ENCODE data around the gene SPTB.

Gene SPTB

DNA sequence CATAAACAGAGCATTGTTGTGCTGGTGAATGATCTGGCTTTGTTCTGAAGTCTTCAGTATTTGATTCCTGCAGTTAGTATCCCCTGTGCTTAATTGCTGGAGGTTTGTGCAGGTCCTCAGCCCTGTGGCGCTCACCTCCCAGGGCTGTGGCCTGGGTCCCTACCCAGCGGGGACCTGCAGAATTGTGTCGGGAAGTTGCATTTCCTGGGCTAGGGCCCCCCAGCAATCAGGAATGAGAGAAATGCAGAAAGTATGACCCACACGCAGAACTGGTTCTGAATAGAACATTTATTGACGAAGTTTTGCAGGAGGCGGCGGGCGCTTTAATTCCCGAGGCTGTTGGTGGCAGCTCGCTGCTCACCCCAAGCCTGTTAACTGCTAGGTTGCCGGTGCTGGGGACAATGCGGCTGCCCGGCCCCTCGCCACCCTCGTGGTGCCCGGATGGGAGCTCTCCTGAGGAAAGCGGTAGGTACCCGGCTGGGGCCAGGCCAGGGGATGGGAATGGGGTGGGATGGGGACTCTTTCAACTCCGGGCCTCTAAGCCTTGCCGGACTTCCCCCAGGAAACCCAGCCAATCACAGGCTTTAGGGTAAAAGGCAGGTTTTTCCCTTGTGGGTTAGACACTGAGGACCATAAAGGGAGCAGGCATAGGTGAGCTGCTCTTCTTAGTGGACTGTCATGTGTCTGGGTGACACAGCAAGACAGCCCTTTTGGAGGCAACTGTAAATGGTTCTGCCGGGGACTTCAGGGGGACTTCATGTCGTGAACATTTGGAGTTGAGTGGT, 163.9 kb downstream of the SPTB start:
- TF ChIP-seq MYC (IDR thresholded peaks at IDR 0.05; ENCODE audit: low read depth, low read length) = no peak
- TF ChIP-seq POLR2A (IDR thresholded peaks at IDR 0.05; ENCODE audit: extremely low read depth, insufficient read length) = no peak
- TF ChIP-seq, protein P1, sequence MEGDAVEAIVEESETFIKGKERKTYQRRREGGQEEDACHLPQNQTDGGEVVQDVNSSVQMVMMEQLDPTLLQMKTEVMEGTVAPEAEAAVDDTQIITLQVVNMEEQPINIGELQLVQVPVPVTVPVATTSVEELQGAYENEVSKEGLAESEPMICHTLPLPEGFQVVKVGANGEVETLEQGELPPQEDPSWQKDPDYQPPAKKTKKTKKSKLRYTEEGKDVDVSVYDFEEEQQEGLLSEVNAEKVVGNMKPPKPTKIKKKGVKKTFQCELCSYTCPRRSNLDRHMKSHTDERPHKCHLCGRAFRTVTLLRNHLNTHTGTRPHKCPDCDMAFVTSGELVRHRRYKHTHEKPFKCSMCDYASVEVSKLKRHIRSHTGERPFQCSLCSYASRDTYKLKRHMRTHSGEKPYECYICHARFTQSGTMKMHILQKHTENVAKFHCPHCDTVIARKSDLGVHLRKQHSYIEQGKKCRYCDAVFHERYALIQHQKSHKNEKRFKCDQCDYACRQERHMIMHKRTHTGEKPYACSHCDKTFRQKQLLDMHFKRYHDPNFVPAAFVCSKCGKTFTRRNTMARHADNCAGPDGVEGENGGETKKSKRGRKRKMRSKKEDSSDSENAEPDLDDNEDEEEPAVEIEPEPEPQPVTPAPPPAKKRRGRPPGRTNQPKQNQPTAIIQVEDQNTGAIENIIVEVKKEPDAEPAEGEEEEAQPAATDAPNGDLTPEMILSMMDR (IDR thresholded peaks at IDR 0.05; ENCODE audit: low read depth, low read length) = no peak
- TF ChIP-seq, protein P2, sequence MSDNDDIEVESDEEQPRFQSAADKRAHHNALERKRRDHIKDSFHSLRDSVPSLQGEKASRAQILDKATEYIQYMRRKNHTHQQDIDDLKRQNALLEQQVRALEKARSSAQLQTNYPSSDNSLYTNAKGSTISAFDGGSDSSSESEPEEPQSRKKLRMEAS (IDR thresholded peaks at IDR 0.05; ENCODE audit: low read depth, low read length) = no peak
- no peak overlapping the region for H3K4me3 ChIP-seq (ENCODE audit: low read depth, low read length)

DNA sequence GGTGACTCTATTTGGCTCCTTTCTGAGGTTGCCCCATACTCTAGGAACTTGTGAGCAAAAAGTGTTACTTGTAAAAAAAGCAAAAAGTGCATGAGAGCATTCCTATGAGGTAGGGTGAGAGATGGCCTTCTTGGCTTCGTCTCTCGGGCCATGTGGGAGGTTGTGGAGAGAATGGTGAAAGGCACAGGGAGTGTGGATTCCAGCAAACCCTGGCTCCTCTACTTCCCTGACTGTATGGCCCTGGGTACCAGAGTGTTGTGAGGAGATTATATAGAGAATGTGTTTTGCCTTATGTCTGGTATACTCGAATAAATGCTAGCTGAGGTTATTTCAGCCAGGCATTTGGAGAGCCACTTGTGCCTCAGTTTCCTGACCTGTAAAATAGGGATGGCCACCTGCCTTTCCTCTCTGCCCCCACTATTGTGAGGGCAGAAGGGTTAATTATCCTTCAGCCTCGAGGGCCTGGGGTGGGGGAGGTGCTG, 164.5 kb downstream of the SPTB start:
- no peak overlapping the region for H3K4me3 ChIP-seq (ENCODE audit: low read depth, low read length)
- no peak for DNase-seq (ENCODE audit: low read depth)
- TF ChIP-seq, protein P1 (IDR thresholded peaks at IDR 0.05; ENCODE audit: low read depth, low read length) = no peak
- TF ChIP-seq POLR2A (IDR thresholded peaks at IDR 0.05; ENCODE audit: extremely low read depth, insufficient read length) (no peak), MYC (IDR thresholded peaks at IDR 0.05; ENCODE audit: low read depth, low read length) (no peak)
- TF ChIP-seq, protein P2 (IDR thresholded peaks at IDR 0.05; ENCODE audit: low read depth, low read length) = no peak

More for the DNA sequence above, 163.9 kb downstream of the SPTB start:
- peak; percentile 28 for DNase-seq (ENCODE audit: low read depth)

DNA sequence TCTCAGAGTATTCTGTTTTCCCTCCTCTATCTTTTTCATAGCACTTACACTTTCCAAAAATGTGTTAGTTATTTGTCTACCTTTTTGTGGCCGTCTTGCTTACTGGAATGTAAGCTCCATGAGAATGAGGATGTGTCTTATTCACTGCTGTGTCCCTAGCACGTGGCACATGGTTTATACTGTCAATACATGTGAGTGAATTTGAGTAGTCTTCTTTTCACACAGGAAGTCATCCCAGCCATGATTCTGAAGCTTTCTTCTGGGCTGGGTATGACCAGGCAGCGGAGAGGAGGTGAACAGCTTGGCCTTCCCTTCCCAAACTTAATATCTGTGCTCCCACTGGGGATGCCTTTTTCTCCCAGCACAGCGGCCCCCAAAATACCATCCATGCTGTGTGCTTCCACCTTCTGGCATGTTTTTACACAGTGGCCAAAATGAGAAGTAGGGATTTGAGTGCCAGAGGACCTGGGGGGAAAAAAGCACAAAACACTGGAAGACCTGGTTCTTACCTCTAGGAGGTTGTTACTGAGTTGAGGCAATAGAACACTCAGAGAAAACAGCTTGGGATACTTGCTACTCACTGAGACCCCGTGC, 165.2 kb downstream of the SPTB start:
- H3K4me3 ChIP-seq (ENCODE audit: low read depth, low read length) = no peak overlapping the region
- no peak for DNase-seq (ENCODE audit: low read depth)
- TF ChIP-seq, protein P2 (IDR thresholded peaks at IDR 0.05; ENCODE audit: low read depth, low read length) = peak; percentile 66; the same call in 1 of the 2 replicates
- TF ChIP-seq, protein P1 (IDR thresholded peaks at IDR 0.05; ENCODE audit: low read depth, low read length) = no peak
- TF ChIP-seq POLR2A (IDR thresholded peaks at IDR 0.05; ENCODE audit: extremely low read depth, insufficient read length) = no peak
- TF ChIP-seq MYC (IDR thresholded peaks at IDR 0.05; ENCODE audit: low read depth, low read length) = no peak

DNA sequence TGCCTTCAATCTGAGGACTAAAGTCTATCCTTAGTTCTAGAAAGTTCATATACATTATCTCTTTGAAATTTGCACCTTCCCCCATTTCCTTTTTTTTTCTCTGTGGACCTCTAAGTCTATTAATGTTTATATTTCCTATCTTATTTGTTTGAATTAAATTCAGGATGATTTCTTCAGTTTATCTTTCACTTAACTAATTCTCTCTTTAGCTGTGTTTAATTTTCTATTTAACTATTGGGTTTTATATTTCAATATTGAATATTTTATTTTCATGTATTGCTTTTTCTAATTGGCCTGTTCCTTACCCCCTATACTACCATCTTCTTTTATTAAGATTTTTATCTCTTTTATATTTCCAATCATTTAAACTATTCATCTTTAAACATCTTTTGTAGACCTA, 166.0 kb downstream of the SPTB start:
- H3K4me3 ChIP-seq (ENCODE audit: low read depth, low read length) = no peak overlapping the region
- TF ChIP-seq MYC (IDR thresholded peaks at IDR 0.05; ENCODE audit: low read depth, low read length) (no peak), POLR2A (IDR thresholded peaks at IDR 0.05; ENCODE audit: extremely low read depth, insufficient read length) (no peak)
- TF ChIP-seq, protein P1 (IDR thresholded peaks at IDR 0.05; ENCODE audit: low read depth, low read length) = no peak
- TF ChIP-seq, protein P2 (IDR thresholded peaks at IDR 0.05; ENCODE audit: low read depth, low read length) = no peak
- DNase-seq (ENCODE audit: low read depth) = no peak

DNA sequence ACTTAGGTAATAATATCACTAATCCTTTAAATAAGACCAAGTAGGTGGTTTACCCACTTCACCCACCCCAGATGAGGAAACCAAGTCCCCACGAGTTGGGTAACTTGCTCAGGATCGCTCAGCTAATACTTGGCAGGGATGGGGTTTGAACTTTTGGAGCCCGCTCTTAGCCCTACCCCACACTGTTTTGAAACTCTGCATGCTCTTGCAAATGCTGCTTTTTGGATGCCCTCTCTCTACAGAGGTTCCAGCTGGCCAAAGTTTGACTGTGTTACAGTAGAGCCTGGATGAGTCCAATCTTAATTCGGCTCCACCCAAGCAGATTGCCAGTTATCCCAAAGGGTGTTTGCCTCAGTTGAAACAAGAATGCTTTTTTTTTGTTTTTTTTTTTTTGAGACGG, 168.7 kb downstream of the SPTB start:
- no peak for DNase-seq (ENCODE audit: low read depth)
- TF ChIP-seq, protein P2 (IDR thresholded peaks at IDR 0.05; ENCODE audit: low read depth, low read length) = no peak
- no peak for TF ChIP-seq MYC (IDR thresholded peaks at IDR 0.05; ENCODE audit: low read depth, low read length)
- H3K4me3 ChIP-seq (ENCODE audit: low read depth, low read length) = no peak overlapping the region

DNA sequence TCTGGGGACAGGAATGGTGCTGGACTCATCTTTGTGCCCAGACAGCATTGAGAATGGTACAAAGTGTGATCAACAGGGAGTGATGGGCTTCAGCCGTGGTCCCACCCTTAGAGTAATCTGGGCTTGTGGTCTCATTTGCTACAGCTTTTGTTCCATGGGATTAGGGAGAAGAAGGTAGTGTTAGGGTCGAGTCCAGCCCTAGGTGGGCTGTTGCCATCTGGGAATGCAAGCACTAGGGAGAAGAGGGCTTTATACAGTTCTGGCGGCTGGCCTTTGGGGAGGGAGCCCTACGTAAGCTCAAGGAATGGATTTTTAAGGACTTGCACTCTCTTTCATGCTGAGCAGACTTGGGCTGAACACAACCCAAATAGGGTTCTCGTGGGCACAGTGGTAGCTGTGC, 170.6 kb downstream of the SPTB start:
- TF ChIP-seq, protein P2 (IDR thresholded peaks at IDR 0.05; ENCODE audit: low read depth, low read length) = no peak
- TF ChIP-seq POLR2A (IDR thresholded peaks at IDR 0.05; ENCODE audit: extremely low read depth, insufficient read length) (no peak), MYC (IDR thresholded peaks at IDR 0.05; ENCODE audit: low read depth, low read length) (no peak)
- no peak for DNase-seq (ENCODE audit: low read depth)
- H3K4me3 ChIP-seq (ENCODE audit: low read depth, low read length) = peak overlapping the region; percentile 61
